Pancreas (tissue), 10 donors: Measurements from ENCODE around the gene NECAB3. TPM values are rescaled to one million over a fixed set of nuclear protein-coding genes. Genes with fewer than 3 reads are reported as not detected.

Source experiments
- ATAC-seq, 4 donors: fragments of 200-7000 bp; cut with Tn5 transposase; one replicate each; pipeline versions ENCODE4 v1.8.0 to v1.9.1; 2020; ENCODE audit warnings: mild to moderate bottlenecking in 4 of 4, moderate library complexity in 4 of 4
- DNase-seq, 6 donors: peaks; one replicate each; pipeline ENCODE4 v3.0.0-alpha.2; 2020
- FAIRE-seq: peaks from 2 replicates; lab custom pipeline; 2012; peaks lifted over from hg19 to GRCh38; lab: Jason Lieb, UNC
- H3K27ac ChIP-seq, 4 donors: fragments of 200-600 bp; sonication (generic); 1 replicate in 3 of 4; 2 replicates in 1 of 4; pipeline versions ENCODE4 v1.5.0 to v1.8.0; 2020
- H3K27me3 ChIP-seq, 4 donors: fragments of 200-600 bp; one replicate each; pipeline ENCODE4 v1.8.0; 2021
- H3K36me3 ChIP-seq, 3 donors: fragments of 200-600 bp; sonication (generic) in 1 of 3; one replicate each; pipeline versions ENCODE4 v1.5.0 to v1.8.0; 2020 to 2021
- H3K4me1 ChIP-seq, 3 donors: fragments of 200-600 bp; one replicate each; pipeline ENCODE4 v1.8.0; 2021
- H3K4me3 ChIP-seq, 4 donors: fragments of 200-600 bp; sonication (generic) in 2 of 4; one replicate each; pipeline versions ENCODE4 v1.5.0 to v1.8.0; 2020 to 2021
- H3K9me3 ChIP-seq, 4 donors: fragments of 200-600 bp; one replicate each; pipeline ENCODE4 v1.8.0; 2021
- WGBS, 2 donors: extraction: QIAGEN DNeasy Blood & Tissue Kit; methylation state at CpG; one replicate each; pipeline ENCODE4 v1.1.7; 2013; 5-methylcytosine and 5-hydroxymethylcytosine counted together
- intact Hi-C, 3 donors: fragments of 100-400 bp; cut with DNase I; formaldehyde crosslinking; loops; one replicate each; pipeline versions ENCODE4 v1.11.1 to v1.14.2; 2022
- polyA plus RNA-seq, 2 donors: library from polyadenylated mRNA; stranded (reverse); fragments of 200-250 nt; gene quantifications; one replicate each; pipeline ENCODE4 v1.2.3, GENCODE V29; 2013
- total RNA-seq, 6 donors: library from RNA; stranded (reverse); fragmentation: NEBNext Ultra II Directional in 4 of 6; extraction: Animal tissue kit (Norgen Biotek cat#: 25700) in 4 of 6; gene quantifications; one replicate each; pipeline versions ENCODE4 v1.2.1 to v1.2.4, GENCODE V29; 2021 to 2023
- TF ChIP-seq, protein P1 (sequence below), 4 donors: fragments of 200-600 bp; sonication (generic) in 3 of 4; IDR thresholded peaks; one replicate each; pipeline versions ENCODE4 v1.5.0 to v1.8.0; 2021; ENCODE audit warnings: antibody characterized with exemption in 4 of 4
- donor health status: healthy with polysubstance abuse.
- donor health status: DM: no; HTN: no; CAD: no; lungs with moderate emphysema.
- donor health status: DM: no; HTN: no; CAD: no.
- donor health status: control.
- donor health status: control.
- donor health status: Bipolar disorder and iron deficiency.
- donor health status: DM: yes; HTN: yes; CAD: no.
- donor health status: DM: no; HTN: no; CAD: no.
- donor health status: DM: no; HTN: no; CAD: no.
- donor health status: DM: yes; HTN: yes; CAD: no.

Gene NECAB3
- total and polyA plus RNA-seq, 8 donors: 15.8 to 40.0 (median 19.5) TPM

DNA sequence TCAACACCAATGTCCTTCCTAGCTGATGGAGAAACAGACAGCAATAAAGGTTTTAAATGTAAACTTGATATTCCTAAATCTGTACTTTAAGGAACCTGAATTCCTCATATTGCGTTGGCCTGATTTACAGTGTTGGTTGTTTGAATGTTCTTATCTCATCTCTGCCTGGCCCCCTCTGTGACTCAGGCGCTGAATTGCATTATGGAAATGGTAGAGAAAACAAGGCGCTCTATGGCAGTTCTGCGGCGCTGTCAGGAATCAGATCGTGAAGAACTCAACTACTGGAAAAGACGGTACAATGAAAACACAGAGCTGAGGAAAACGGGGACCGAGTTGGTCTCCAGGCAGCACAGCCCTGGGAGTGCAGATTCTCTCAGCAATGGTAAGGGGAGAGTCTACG lies 44.7 kb downstream of the NECAB3 start:
- whole genome bisulfite sequencing, 2 donors: 92 to 95% methylated on average over 10 of the region's 10 CpGs
- DNase-seq (no peak), ATAC-seq (no peak), FAIRE-seq (no peak)
- H3K4me3 ChIP-seq: no peak overlapping the region
- no peak overlapping the region for H3K27ac ChIP-seq
- no peaks in the 10 kb centered on the region for H3K27me3 ChIP-seq
- no peaks in the 10 kb centered on the region for H3K4me1 ChIP-seq
- no peaks in the 10 kb centered on the region for H3K9me3 ChIP-seq
- intact Hi-C loops: no loop called here
- TF ChIP-seq, protein P1, sequence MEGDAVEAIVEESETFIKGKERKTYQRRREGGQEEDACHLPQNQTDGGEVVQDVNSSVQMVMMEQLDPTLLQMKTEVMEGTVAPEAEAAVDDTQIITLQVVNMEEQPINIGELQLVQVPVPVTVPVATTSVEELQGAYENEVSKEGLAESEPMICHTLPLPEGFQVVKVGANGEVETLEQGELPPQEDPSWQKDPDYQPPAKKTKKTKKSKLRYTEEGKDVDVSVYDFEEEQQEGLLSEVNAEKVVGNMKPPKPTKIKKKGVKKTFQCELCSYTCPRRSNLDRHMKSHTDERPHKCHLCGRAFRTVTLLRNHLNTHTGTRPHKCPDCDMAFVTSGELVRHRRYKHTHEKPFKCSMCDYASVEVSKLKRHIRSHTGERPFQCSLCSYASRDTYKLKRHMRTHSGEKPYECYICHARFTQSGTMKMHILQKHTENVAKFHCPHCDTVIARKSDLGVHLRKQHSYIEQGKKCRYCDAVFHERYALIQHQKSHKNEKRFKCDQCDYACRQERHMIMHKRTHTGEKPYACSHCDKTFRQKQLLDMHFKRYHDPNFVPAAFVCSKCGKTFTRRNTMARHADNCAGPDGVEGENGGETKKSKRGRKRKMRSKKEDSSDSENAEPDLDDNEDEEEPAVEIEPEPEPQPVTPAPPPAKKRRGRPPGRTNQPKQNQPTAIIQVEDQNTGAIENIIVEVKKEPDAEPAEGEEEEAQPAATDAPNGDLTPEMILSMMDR (IDR thresholded peaks at IDR 0.05): no peak
- peaks cover 0 to 22% (median 0%) of the 10 kb centered on the region in 3 donors for H3K36me3 ChIP-seq

DNA sequence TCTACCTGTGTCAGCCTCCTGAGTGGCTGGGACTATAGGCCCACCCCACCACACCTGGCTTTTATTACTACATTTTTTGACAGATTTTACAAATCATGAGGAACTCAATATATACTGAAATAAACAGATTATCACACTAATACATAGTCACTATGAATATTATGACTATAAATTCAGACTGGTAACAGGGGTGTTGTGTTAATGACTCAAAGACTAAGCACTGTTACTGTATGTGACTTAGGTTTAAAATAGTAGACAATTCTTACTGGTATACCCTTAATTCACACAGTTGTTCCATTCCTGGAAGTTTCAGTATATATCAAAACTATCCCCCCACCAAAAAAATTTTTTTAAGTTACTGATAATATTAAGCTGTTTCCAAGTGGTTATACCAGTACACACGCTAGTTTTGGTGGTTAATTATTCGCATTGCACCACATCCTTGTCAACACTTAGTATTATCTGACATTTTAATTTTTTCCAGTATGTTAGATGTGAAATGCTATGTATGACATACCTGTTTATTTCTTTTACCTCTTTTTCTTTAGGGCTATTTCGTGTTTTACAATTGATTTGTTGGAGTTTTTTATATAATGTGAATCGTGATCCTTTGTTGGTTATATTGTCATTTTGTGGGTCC lies 46.5 kb downstream of the NECAB3 start:
- no peaks in the 10 kb centered on the region for H3K27me3 ChIP-seq
- intact Hi-C loops: no loop called here
- no peak overlapping the region for H3K4me3 ChIP-seq
- no peaks in the 10 kb centered on the region for H3K9me3 ChIP-seq
- no peak overlapping the region for H3K27ac ChIP-seq
- TF ChIP-seq, protein P1 (IDR thresholded peaks at IDR 0.05): no peak
- FAIRE-seq (no peak), ATAC-seq (no peak), DNase-seq (no peak)
- no peaks in the 10 kb centered on the region for H3K4me1 ChIP-seq
- WGBS, 2 donors: 98 to 99% methylated on average over 4 of the region's 4 CpGs
- peaks cover 0 to 25% (median 0%) of the 10 kb centered on the region in 3 donors for H3K36me3 ChIP-seq

DNA sequence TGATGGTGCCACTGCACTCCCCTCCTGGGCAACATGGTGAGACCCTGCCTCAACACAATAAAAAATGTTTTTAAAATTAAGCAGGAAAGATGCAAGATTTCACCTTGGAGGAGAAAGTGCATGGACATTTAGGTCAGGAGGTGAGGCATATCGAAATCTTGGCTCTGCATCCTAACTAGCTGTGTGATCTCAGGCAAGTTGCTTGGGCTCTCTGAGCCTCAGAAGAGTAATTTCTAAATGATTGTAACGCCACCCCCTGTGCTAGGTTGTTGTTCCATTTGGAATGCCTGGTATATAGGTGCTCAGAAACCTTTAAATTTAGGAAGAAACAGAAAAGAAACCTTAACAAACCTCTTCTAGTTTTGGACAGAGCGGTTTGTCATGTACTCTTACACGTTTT lies 48.0 kb downstream of the NECAB3 start:
- WGBS, 2 donors: 95% methylated on average over 4 of the region's 4 CpGs
- TF ChIP-seq, protein P1 (IDR thresholded peaks at IDR 0.05): no peak
- no peak for FAIRE-seq

DNA sequence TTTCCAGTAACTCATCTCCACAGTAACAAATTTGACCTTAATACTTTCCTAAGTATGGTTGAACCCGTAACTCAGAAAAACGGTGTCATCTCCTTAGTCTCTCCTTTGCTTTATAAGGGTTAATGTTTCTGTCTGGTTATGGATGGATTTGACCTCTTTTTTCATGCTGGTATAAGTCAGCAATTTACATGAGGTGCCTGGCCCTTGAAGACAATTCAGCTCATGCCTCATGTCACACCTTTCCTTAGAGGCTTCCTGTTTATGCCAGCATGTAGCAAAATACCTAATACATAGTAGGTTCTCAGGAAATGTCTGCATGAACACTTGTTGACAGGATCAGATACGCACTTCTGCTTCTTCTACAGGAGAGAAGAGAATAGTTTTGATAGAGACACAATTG lies 49.8 kb downstream of the NECAB3 start:
- Histone ChIP-seq H3K9me3 (no peaks in the 10 kb centered on the region), H3K27me3 (no peaks in the 10 kb centered on the region), H3K4me1 (no peaks in the 10 kb centered on the region), H3K4me3 (no peak overlapping the region), H3K36me3 (peaks cover 0 to 17% (median 0%) of the 10 kb centered on the region in 3 donors), H3K27ac (no peak overlapping the region)
- no peak for DNase-seq
- no peak for ATAC-seq
- TF ChIP-seq, protein P1 (IDR thresholded peaks at IDR 0.05): no peak
- FAIRE-seq: no peak
- intact Hi-C loops: no loop called here
- 88 to 92% methylated on average over 3 of the region's 3 CpGs for WGBS, 2 donors

More for the DNA sequence above, 48.0 kb downstream of the NECAB3 start:
- Histone ChIP-seq H3K27ac (no peak overlapping the region), H3K27me3 (no peaks in the 10 kb centered on the region), H3K4me1 (no peaks in the 10 kb centered on the region), H3K9me3 (no peaks in the 10 kb centered on the region), H3K36me3 (peaks cover 0 to 25% (median 0%) of the 10 kb centered on the region in 3 donors), H3K4me3 (no peak overlapping the region)
- DNase-seq: no peak
- no peak for ATAC-seq
- intact Hi-C loops: no loop called here

DNA sequence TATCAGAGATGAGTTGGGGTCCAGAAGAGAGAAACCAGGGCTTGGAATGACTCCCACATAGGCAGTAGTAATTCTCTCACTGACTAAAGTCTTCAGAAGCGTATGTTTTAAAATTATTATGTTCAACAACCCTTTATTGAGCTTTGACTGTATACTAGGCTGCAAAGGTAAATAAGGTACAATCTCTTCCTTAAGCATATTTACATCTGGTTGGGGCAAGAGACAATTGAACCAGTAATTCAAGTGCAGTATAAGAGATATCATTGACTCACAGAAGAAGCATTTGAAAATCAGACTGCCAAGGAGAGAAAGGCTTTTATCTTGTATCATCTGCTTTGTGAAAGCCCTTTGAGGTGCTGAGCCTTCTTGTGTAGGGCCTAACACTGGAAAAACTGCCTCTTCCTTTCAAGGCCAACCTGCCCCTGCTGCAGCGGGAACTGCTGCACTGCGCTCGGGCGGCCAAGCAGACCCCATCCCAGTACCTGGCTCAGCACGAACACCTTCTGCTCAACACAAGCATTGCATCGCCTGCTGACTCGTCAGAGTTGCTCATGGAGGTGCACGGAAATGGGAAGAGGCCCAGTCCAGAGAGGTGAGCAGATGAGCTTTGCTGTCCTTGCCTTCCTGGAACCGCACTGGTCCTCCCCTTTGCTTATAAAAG lies 51.4 kb downstream of the NECAB3 start:
- peaks cover 0 to 11% (median 0%) of the 10 kb centered on the region in 3 donors for H3K36me3 ChIP-seq
- no peak overlapping the region for H3K4me3 ChIP-seq
- TF ChIP-seq, protein P1 (IDR thresholded peaks at IDR 0.05): no peak
- no peak for DNase-seq
- no peak for FAIRE-seq
- H3K4me1 ChIP-seq: no peaks in the 10 kb centered on the region
- H3K9me3 ChIP-seq: no peaks in the 10 kb centered on the region
- H3K27ac ChIP-seq: no peak overlapping the region
- intact Hi-C loops: no loop called here
- 96% methylated on average over 10 of the region's 10 CpGs for WGBS, 2 donors
- no peak for ATAC-seq
- H3K27me3 ChIP-seq: no peaks in the 10 kb centered on the region
